HG03108 (cell line): Measurements from ENCODE around the gene ORM2.

Experiments used
- ATAC-seq: cut with Tn5 transposase; IDR thresholded peaks from one replicate; pipeline ENCODE4 v1.9.1; 2021; ENCODE audit warnings: moderate library complexity; ENCODE audit not compliant: unreplicated experiment

Gene ORM2

DNA sequence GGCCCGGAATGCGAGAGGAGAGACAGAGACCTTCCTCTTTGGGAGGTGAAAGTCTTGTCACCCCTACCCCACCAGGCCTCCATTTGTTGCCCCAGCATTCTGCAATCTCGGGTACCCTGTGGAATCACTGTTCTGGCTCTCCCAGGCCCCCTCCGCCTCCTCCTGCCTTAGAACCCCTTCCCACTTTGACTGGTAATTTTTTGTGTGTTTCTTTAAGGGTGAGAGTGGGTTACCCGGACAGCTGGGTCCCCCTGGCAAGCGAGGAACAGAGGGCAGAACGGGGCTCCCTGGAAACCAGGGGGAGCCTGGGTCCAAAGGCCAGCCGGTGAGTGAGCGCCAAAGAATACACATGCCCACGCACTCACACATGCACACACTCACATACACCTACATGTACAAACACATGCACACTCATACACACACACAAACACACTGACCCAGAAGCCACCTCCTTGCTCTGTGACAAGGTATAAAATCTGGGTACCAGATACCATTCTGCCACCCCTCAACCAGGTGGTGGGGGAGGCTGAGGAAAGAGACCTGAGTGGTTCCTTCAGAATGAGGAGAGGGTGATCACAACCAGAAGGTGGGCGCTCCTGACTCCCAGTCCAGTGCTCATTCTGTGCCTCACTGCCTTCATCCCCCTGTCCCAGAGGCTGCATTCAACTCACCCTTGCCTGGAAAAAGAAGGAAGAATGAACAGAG lies 37.6 kb upstream of the ORM2 start:
- ATAC-seq, result no peak

- no peak for ATAC-seq
These were observed 35.0 kb upstream of the ORM2 start for GRCh38 chr9:114294664-114295063.

DNA sequence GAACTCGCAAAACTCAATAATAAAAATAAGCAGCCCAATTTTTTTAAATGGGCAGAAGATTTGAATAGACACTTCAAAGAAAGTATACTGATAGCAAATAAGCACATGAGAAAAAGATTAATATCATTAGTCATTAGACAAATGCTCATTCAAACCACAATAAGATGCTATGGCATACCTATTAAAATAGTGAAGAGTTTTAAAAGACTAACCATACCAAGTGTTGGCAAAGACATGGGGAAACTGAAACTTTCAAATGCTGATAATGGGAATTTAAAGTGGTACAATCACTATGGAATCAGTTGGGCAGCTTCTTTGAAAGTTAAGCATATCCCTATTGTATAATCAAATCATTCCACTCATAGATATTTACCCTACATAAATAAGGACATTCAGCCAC lies 33.3 kb upstream of the ORM2 start:
- no peak for ATAC-seq

- ATAC-seq, result no peak
These were observed 30.1 kb upstream of the ORM2 start for GRCh38 chr9:114299286-114300152.

GRCh38 chr9:114300153-114300845 lies 29.4 kb upstream of the ORM2 start:
- no peak for ATAC-seq

DNA sequence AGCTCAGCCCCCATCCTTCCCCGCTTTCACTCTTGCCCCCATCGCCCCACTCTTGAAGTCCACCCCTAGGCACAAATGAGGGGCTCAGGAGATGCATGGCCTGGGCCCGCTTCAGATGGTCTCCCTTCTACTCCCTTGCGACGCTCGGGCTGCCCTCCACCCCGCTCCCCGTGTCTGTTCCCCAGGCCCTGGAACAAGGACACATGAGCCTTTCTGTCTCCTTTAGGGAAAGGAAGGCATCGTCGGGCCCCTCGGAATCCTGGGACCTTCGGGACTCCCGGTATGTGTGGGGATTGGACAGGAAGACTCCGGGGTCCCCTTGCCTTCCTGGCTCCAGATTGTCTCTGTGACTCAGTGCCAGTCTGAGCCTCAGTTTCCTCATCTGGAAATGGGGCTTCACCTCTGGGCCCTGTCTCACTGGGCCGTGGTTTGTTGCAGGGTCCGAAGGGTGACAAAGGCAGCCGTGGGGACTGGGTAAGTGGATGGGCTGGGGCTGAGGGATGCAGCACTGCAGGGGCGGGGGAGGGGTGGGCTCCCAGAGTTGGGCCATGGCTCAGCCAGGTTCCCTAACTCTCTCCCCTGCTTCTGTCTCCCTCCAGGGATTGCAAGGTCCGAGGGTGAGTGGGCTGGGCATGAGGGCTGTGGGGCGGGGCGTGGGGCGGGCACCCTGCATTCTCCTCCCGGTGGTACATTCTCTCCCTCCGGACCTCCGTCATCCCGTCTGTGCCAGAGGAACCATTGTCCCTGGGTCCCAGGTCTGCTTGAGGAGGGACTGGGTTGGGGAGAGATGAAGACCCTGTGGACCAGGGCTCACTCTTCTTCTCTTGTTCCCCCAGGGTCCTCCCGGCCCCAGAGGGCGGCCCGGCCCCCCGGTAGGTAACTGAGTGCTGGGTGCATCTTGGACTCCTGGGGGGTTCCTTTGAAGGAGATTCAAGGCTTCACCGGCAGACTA lies 28.5 kb upstream of the ORM2 start:
- no peak for ATAC-seq

GRCh38 chr9:114301798-114302565 lies 27.7 kb upstream of the ORM2 start:
- ATAC-seq, result no peak

DNA sequence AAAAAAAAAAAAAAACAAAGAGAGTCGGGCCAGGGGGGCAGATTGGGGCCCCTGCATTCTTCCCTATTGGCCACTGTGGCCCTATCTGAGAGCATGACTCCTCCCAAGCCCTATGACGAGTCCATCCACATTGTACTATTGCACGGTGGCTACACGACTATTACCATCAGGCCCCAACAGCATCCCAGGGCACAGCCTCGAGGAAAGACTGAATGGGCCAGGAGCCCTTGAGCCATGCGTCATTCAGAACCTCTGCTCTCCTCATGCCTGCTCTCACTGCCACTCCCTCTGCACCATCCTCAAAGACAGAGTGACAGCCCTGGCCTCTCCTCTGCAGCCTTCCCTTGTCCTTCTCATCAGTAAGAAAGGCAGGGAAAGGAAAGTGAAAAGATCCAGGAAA lies 26.9 kb upstream of the ORM2 start:
- ATAC-seq, result no peak

- ATAC-seq, result no peak
These were observed 26.1 kb upstream of the ORM2 start for GRCh38 chr9:114303571-114303970.

DNA sequence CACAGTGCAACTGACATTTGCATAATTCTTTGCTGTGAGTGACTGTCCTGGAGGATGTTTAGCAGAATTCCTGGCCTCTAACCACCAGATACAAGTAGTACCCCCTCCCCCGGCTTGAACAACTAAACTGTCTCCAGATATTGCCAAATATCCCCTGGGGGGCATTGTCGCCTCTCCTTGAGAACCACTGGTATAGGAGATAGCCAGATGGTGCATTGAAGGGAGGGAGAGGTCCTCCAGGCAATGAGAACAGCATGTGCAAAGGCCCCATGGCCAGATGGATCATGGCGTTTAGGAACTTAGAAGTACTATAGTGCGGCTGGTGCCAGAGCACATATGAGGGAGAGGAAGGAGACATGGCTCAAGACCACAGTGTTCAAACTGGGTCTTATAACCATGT lies 25.7 kb upstream of the ORM2 start:
- no peak for ATAC-seq

DNA sequence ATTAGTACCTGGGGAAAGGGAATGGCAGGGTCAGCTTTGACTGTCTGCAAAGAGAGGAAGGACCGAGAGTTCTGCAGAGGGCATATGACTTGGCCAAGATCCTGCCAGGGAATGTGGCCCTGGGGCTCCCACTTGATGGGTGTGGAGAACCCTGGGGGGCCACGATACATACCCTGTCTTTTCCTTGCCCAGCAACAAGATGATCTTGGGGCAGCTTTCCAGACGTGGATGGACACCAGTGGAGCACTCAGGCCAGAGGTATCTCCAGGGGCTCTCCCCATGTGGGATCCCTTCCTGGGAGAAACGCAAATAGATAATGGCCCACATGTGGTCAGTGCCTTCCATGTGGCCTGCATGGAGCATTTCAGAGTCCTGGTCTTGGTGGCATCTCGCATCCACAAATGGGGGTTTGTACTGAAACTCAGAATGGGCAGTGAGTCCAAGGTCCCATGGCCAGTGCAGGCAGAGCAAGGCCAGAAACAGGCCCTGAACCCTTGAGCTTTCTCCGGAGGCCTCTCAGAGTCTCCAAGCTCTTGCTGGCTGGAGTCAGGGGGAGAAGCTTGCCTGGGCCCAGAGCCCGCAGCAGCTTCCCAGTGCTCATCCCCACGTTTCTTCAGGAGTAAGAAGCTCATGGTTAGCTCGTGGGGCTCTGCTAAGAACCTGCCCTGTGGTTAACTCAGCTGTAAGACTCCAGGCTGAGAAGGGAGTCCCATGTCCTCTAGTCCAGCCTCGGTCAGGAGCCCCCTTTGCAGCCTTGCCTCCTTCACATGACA lies 25.1 kb upstream of the ORM2 start:
- ATAC-seq, result no peak

DNA sequence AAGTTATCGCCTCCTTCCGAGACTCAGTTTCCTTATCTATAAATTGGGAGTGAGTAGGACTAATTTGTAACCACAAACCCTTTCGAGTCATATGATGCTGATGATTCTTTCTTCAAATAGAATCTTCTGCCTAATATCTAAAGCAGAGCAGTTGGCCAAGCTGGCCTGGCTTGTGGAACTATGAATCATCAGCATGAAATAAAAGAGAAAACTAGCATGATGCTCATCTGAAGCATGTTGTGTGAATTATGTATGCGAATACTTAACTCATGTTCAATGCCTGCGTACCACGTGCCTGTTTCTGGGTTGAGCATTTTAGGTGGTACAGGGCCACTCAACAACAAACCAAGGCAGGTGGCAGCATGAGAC lies 21.8 kb upstream of the ORM2 start:
- no peak for ATAC-seq

DNA sequence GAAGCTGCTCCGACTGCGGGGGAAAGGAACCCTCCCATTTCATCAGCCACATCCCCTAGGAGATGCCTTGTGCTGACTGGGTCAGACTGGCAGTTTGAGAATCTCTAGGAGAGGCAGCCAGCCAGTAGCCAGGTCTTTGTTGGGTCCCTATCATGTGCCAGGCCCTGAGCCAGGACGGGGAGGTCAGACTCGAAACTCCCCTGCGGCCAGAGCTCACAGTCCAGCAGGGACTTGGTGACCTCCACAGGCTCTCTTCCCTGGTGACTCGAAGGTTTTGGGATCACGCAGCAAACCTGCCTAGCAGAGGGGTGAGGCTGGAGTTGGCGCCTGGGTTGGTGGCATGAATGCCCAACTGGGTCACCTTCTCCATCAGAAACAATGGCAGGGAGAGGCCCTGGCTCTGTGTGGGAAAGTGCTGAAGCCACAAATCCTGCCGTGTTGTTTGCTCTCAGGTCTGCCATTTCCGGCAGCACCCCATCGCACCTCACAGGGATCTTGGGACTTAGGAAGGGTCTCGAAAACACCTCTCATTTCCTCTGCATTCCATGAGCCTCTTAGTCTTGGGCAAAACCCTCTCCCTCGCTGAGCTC lies 21.2 kb upstream of the ORM2 start:
- ATAC-seq, result no peak

DNA sequence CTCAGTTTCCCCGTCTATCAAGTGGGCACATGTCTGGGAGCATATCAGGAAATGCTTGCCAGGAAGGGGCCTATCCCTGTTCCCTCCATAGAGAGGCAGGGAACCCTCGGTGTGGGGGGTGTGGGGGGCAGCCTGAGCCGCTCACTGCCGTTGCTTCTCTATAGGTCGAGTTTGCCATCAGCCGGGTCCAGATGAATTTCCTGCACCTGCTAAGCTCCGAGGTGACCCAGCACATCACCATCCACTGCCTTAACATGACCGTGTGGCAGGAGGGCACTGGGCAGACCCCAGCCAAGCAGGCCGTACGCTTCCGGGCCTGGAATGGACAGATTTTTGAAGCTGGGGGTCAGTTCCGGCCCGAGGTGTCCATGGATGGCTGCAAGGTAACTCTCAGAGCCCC lies 20.6 kb upstream of the ORM2 start:
- no peak for ATAC-seq

DNA sequence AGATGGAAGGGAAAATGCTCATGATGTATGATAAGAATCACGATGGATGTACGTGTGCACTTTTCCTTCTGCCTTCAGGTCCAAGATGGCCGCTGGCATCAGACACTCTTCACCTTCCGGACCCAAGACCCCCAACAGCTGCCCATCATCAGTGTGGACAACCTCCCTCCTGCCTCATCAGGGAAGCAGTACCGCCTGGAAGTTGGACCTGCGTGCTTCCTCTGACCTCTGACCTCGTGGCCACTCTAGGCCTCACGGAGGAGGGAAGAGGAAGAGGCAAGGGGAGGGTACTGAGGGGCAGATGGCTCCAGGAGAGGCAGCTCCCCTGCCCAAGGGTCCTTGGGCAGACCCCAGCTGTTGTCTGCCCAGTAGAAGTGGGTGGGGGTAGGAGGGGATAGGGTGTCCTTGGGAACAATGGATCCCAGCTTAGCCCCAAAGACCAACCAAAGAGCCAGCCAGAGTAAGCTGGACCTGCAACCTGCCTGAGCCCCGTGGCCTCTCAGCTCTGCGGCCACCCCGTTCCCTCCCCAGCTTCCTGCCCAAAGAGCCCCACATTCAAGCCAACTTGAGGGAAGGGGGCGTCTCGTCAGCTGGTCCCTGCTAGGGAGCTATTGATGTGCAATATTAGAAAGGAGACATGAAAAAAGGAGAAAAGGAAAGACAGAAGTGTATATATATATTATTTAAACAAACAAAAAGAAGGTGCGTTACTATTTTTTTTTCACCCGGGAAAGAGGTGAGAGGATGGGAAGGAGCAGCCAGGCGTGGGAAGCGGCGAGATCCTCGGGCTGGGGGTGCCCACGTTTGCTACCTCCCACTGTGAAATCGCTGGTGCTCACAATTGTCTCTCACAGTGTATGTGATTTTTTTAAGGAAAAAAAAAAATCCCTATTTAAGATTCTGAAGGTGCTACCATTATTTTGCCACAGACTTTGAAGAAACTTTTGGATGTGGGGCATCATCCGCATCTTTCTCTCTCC lies 18.9 kb upstream of the ORM2 start:
- no peak for ATAC-seq

GRCh38 chr9:114311571-114312512 lies 17.8 kb upstream of the ORM2 start:
- ATAC-seq, result no peak

GRCh38 chr9:114312513-114312875 lies 17.2 kb upstream of the ORM2 start:
- ATAC-seq, result no peak
